GM21381 (cell line): Measurements from ENCODE around the gene CRHR1.

Experiments used
- ATAC-seq: cut with Tn5 transposase; IDR thresholded peaks from one replicate; pipeline ENCODE4 v1.9.1; 2021; ENCODE audit warnings: mild to moderate bottlenecking, moderate library complexity; ENCODE audit not compliant: unreplicated experiment

CRHR1 gene

DNA sequence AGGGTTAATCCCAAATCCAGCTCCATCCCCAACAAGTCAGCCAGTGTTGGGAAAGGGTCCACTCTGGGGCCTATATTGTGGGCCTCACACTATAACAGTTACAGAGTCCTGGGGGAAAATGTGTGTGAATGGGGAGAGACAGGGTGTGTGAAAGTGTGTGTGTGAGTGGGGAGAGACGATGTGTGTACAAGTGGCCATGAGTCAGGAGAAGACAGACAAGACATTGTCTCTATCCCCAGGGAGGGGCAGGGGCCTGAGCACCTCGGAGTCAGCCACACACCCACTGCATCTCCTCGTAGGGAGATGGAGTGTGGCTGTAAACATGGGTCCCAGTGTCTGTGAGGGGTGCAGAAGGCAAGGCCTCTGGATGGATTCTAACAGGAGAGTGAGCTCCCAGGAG, 2.9 kb downstream of the CRHR1 start:
- no peak for ATAC-seq

DNA sequence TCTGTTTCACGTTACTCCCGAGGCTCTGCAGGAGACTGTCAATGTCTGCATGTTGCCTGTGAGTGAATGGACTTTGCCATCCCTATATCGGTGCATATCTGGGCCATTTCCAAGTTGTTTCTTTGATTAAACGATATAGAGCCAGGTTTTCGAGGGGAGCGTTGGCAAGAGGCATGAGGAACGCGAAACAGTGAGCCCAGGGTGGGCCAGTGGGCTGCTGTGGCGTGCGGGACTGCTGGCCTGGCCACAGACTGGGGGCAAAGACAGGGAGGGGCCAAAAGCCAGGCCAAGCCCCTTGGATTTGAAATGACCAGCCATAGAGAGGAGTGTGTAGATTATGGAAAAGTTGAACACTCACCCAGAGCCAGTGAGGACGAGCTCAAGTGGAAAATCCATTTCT, 3.5 kb downstream of the CRHR1 start:
- no peak for ATAC-seq

DNA sequence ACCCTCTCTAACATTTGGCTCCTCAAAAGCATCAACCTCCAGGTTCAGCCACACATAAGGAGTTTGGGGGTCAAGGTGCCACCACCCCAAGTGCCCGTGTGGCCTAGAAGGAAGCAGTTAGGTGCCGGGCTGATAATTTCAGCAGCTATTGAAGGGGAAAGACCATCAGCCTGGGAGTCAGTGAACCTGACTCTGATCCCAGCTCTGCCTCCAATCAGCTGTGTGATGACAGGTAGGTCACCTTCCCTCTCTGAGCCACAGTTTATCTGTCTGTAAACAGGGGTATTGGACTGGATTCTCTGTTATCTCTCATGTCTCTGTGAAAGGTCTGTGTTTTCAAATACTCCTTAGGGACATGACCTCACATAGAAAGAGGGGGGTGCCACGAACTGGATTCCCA, 3.9 kb downstream of the CRHR1 start:
- ATAC-seq = no peak

DNA sequence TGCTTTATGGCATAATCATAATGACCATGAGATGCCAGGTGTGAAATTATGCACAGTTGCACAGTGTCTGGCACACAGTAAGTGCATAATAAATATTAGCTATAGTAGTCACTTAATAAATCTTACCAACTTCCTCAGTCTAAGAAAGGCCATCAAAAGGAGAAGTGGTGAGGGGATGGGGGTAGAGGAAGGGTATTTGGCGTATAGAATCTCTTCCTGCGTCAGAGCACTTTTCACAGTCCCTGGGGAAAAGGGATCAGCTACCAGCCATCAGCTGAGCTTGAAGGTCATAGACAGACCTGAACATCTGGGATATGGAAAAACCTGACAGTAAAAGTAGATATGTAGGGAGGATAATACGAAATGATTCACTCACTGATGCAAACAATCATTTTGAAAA, 5.8 kb downstream of the CRHR1 start:
- no peak for ATAC-seq

DNA sequence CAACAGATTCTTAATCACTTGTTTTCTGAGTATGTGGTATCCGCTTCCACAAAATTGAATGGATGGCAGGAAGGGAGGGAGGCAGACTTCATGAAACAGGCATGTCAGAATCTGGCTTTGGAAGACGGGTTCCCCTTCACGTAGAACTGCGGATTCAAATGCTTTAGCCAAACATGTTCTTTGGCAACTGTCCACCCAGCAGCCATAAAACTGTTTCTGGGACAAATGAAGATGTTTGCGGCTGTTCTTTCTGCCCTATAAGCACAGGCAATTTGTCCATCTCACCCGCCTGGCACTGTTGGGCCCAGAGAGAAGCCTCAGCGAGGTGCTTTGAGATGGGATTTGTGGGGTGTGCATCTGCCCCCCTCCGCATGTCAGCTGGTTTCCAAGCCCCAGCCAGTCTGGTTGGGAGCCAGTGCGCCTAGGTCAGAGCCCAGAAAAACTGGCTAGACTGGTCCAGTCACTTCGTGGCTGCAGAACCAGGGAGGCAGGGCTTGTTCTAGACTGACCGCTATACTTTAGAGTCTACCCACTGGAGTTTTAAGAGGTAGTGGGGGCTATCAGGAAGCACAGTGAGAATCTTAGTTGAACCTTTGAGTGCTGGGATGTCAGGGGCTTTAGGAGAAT, 6.3 kb downstream of the CRHR1 start:
- no peak for ATAC-seq

DNA sequence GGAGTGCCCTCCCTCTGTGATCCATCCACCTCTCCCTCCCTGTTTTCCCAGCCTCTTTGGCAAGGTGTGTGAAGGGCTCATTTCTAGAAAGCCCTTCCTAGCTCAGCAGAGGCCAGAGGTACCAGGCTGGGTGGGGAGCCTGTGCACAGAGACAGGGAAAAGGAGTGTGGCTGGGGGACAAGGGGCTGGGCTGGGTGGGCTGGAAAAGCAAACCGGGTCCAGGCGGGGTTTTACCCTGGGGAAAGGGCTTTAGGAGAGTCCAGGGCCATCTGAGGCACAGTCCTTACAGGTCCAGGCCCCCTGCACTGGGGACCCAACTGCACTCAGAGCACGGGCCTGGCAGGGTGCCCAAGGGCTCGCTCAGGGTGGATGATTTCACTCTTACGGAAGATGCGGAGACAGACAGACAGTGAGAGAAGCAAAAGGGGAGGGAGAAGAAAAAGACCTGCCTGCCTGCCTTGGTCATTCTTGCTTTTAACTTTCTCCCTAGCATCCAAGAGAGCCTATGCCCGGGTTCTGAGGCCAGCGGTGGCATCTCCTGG, 7.0 kb downstream of the CRHR1 start:
- ATAC-seq = no peak

DNA sequence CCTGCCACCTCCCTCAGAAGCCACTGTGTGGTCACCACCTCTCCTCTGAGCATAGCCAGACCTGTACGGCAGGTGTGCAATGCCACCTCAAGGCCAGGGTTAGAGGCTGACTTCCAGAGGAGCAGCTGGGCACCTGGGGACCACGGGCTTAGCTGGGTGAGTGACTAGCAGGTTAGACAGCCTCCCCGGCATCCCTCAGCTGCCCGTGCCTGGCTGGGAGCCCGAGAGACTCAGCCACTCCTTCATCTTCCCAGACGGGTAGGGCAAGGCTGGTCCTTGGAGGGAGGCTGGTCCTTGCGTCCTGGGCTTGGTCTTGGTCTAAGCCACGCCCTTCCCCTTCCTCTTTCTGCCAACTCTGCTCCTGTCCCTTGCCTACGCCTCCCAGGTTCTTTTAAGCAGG, 7.8 kb downstream of the CRHR1 start:
- ATAC-seq = no peak

DNA sequence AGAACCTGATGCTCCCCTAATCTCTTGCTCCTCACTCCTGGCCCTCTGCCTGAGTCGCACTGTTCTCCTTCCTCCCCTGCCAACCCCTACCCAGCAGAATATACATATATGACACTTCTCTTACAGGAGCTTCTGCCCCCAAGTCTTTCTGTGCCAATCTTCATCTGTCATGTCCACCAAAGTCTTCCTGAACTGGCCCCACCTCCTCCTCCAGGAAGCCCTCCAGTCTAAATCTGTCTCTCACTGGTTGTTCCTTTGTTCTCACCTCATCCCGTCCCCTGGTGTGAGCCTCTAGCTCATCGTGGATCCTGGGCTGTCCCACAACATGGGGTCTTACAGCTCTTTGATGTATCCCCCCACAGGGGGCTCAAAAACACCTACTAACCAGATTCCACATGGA, 8.3 kb downstream of the CRHR1 start:
- no peak for ATAC-seq

DNA sequence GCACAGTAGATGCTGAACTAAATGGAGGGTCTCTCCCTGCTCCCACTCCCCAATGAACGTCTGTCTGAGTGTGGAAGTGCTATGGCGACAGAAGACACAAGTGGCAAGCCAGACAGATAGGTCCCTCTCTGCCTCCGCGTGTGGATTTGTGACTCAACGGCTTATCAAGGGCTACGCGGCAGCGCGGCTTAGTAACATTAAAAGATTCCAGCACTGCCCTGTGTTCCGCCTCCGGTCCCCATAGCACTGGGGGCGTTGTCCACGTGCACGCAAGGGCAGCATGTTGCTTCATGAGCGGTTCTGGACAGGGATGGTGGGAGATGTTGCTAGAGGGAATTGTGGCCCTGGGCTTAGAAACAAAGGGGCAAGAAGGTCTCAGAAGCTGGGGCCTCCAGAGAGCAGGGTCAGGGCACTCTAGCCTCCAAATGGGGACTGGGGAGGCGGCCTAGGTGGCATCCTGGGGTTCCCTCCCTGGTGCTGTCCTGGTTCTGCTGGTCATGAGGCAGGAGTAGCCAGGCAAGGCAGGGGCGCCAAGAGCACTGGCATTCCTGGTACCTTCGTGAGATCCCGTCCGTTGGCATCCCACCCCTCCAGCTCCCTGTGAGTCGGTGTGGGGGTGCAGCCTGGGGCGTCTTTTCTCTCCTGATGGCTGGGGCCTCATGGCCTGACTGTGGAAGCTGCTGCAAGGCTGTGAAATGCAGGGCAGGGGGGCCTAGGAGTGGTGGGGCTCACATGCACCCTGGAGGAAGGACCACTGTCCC, 9.1 kb downstream of the CRHR1 start:
- no peak for ATAC-seq

DNA sequence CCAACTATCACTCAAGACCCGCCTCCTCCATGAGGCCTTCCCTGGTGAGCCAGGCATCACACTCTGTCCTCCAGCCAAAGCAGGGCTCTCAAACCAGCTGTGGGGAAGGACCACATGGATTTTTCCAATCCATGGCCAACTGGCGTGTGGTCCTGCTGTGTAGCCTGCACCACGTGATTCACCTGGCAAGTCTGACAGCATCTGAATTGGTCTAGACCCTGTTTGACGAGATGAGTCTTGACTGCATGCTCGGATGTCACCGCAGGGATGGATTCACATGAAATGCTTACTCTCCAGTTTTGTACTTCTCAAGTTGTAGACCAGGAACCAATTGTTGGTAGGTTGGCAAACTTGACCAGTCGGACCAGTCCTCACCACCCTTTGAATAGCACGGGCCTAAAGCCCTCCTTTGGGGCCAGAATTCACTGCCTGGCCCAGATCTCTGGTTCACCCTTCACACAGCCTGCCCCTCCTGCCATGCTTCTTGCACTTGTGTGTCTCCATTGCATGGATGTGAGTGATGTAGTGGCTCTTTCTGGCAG, 9.9 kb downstream of the CRHR1 start:
- no peak for ATAC-seq

DNA sequence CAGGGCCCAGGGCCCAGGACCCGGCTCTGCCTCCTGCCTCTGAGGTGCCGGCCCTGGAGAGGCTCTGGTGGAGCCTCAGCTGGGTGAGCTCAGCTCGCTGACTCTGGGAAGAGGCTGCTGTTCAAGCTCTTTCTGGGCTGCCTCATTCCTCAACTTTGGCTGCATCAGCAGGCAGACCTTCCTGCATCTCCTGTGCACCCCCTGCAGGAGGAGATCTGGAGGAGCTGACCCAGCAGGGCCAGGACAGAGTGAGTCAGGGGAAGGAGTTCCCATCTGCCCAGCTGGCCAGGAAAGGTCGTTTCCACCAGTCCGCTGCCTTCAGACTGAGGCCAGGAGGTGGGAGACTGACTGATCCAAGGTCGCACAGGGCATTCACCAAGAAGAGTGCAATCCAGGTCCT, 10.7 kb downstream of the CRHR1 start:
- ATAC-seq = no peak

DNA sequence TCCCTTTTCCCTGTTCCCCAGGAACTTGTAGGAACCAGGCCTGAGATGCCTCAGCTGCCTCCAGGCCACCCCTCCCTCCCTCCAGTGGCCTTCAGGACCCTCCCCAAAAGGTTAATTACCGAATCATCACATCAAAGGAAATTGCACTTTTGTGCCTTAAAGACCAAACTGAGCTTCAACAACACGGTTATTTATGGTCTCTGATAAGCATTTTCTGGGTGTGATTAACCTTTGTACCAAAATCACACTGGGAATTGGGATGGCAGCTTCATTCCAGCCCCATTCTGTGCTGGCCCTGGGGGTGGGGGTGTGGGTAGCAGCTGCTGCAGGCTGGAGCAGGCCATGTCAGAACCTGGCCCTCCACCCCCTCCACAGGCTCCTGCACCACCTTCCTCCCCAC, 16.7 kb downstream of the CRHR1 start:
- ATAC-seq = no peak

DNA sequence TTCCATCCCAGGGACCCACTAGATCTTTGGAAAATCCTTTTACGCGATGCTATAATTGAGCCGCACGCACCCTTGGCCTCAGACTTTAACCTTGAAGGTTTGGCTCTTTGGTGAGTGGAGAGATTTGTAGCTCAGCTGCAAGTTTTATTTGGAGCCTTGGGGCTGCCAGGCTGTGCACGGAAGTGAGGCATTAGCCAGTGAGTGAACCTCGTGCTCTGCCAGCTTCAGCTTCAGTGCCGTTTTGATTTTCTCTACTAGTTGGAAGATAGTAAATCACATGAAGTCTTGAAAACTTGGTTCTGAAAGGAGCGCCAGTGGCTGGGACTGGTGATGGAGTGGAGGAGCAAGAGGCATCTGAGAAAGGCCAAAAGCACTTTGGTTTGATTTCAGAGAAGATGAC, 17.3 kb downstream of the CRHR1 start:
- no peak for ATAC-seq

DNA sequence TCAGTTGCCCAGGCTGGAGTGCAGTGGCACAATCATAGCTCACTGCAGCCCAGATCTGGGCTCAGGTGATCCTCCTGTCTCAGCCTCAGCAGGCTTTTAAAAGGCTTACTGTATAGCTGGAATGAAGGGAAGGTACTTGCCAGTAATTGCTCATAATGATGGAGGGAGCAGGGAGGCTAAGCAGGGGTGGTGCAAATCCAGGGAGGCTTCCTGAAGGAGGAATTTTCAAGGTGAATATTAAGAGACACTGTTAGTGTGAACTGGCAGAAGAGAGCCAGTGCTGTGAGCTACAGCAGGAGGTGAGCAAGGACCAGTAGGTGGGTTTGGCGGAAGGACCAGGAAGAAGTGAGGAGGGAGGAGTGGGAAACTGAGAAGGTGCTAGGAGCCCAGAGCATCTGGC, 24.7 kb downstream of the CRHR1 start:
- no peak for ATAC-seq

DNA sequence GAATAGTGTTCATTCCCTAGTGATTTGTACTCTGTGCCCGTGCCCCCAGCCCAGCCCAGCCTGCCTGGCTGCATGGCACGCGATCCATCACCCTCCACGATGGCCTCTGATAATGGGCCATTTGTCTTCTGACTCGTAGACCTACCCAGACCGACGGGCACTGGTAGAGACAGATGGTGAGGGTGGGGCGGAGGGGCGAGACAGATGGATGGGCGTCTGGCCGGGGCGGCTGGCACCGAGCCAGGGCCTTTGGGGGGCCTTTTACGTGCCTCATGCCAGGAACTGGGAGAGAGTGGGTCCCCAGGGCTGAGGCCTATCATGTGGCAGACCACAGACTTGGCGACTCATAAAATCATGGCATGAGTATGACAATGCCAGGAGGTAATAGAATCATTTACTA, 25.4 kb downstream of the CRHR1 start:
- ATAC-seq = no peak

DNA sequence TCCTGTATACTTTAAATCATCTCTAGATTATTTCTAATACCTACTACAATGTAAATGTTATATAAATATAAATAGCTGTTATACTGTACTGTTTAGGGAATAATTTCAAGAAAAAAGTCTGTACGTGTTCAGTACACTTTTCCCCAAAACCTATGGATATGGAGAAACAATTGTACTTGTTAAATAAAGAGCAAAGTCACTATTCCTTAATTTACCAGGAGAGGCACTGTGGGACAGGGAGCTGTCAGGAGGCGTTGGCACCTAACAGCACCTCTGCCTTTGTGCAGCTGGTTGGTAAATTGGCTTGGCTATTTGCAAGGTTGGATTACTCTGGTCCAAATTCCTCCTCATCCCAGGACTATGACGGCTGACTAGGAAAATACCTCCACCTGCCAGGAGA, 28.0 kb downstream of the CRHR1 start:
- ATAC-seq = no peak

DNA sequence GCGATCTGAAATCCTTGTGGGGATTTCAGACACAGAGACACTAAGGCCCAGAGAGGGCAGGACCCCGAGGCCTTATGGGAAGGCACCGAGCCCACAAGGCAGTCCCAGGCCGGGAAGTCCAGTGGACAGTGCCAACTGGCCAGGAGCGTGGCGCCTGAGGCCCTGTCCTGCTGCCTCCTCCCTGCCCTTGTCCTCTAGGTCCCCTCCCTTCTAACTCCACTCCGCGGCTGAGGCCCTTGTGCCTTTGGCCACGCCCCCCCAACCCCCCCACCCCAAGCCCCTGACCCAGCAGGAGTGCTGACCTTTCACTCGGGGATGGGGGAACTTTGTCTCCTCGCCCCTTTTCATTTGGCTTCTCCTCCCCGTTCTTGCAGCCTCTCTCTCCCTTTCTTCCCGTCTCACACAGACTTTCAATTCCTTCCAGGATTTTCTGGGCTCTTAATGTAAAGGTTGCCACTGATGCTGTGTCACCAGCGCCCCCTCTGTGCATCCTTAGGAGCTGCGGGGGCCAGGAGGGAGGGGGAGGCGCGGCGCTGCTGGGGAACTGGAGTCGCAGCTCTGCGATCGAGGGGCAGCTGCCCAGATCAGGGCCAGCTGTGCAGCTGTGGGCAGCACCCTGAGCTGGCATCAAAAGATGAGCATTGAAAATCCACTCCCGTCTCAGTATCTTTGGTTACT, 29.1 kb downstream of the CRHR1 start:
- ATAC-seq = no peak

DNA sequence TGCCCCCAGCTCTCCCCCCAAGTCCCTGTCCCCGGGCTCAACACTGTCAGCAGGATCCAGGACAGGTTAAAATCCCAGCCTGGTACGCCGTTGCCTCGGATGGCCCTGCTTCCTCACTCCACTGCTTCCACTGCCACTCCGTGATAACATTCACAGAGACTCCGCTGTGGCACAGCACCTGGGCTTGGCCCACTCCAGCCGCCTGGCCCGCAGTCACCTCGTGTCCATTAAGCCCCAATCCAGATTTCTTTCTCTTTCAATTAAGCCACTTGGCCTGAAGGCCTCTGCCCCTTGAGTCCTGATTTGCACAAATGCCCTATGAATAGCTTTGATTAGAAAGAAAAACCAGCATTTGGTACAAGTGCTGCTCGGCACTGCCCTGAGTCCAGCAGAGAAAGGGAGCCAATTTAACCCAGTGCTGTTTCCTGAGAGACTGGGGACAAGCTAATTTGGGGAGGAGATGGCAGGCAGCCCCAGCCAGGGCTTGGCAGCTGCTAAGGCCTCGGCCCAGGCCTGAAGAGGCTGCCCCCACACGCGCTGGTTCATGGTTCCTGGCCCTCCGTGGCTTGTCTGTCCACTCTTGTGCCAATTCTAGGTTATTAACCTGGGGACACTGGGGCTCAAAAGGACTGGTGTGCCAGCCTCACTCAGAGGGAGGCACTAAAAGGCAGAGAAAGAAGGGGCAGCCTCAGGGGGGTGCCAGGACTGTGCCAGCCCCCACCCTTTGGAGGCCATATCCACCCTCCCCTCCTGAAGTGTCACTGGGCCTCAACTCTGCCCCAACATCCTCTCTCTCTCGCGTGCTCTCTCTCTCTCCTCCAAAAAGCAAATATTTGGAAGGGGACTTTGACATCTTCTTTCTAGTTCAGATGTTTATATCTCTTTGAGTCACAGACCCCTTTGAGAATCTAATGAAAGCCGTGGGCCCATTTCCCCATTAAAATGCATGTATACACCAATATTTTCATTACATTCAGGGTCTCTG, 30.8 kb downstream of the CRHR1 start:
- ATAC-seq = no peak

DNA sequence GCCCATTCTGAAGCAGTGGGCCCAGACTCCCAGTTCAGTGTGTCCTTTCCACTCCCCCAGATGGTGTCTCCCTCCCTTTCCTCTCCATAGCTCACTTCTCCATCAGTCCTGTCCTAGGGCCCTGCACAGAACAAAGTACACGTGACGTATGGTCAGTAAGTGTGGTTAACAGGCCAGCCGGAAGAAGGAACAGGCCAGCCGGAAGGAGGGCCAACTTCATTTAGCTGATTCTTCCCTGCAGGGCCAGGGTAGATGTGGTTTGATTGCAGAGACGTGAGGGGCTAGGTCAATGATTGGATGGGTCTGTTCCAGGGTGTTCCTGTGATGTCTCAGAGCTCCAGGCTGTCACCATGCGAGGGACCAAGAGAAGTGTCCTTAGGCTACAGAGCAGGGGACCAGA, 31.6 kb downstream of the CRHR1 start:
- no peak for ATAC-seq

DNA sequence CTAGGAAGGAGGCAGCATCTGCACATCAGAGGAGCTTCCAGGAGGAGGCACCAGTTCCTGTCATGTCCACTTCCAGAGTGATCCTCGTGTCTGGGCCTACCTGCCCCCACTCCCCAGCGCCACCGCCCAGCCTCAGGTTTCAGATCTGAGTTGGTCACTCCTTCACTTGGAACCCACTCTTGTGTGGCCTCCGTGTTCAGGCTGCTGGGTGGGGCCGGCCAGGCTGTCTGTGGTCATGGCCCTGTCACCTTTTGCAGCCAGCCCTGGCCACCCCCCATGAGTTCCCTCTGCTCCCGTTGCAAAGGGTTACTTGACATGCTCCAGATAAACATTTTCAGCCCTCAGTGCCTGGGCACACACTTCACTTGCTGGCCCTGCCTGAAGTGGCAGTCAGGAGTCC, 33.9 kb downstream of the CRHR1 start:
- no peak for ATAC-seq

DNA sequence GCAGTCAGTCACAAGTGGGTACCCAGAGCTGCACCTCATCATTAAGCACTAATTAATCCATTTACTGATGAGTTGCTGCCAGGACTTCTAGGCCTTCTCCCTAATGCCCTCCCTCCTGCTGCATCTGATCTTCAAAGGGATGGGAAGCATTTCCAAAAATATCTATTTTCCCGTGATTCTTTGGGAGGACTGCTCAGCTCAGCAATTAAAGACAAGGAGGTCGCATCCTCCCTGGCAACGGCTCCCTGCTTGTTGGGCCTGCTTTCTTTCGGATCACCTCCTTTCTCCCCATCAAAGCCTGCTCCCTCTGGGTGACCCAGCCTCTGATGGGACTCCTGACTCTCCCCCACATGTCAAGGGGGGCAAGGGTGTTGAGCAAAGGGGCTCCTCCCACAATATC, 34.6 kb downstream of the CRHR1 start:
- no peak for ATAC-seq
